GM18861 (cell line): ENCODE measurements around the gene ERAL1.
"Not testable (repeated sequence)": the region's sequence is repeated elsewhere in the genome, so short reads cannot be mapped to it uniquely, and the experiment has no call there.

ENCODE experiments used
- ATAC-seq: cut with Tn5 transposase; IDR thresholded peaks from one replicate; pipeline ENCODE4 v1.9.1; 2021; ENCODE audit not compliant: unreplicated experiment

ERAL1 gene

GRCh38 chr17:28849281-28849680 lies 5.5 kb upstream of the ERAL1 start:
- no peak for ATAC-seq

- ATAC-seq, result no peak
Measured at GRCh38 chr17:28853295-28853694, 1.5 kb upstream of the ERAL1 start.

GRCh38 chr17:28855336-28855679 lies 492 bp downstream of the ERAL1 start:
- no peak for ATAC-seq

- no peak for ATAC-seq
Measured at GRCh38 chr17:28856028-28856574, 1.3 kb downstream of the ERAL1 start.

GRCh38 chr17:28857905-28858800 lies 3.3 kb downstream of the ERAL1 start:
- ATAC-seq, result no peak

- no peak for ATAC-seq
Measured at GRCh38 chr17:28858801-28859355, 4.1 kb downstream of the ERAL1 start.

- ATAC-seq, result no peak
Measured at GRCh38 chr17:28860363-28860808, 5.6 kb downstream of the ERAL1 start.

GRCh38 chr17:28861393-28862203 lies 6.8 kb downstream of the ERAL1 start:
- ATAC-seq, result no peak

GRCh38 chr17:28862561-28862960 lies 7.7 kb downstream of the ERAL1 start:
- no peak for ATAC-seq

- ATAC-seq, result no peak
Measured at GRCh38 chr17:28863953-28864352, 9.1 kb downstream of the ERAL1 start.

GRCh38 chr17:28864991-28865849 lies 10.4 kb downstream of the ERAL1 start:
- no peak for ATAC-seq

GRCh38 chr17:28865946-28866752 lies 11.3 kb downstream of the ERAL1 start:
- no peak for ATAC-seq

GRCh38 chr17:28867276-28867675 lies 12.5 kb downstream of the ERAL1 start:
- no peak for ATAC-seq

- ATAC-seq, result peak; percentile 90
Measured at GRCh38 chr17:28871056-28871579, 16.3 kb downstream of the ERAL1 start.

GRCh38 chr17:28873839-28874238 lies 19.0 kb downstream of the ERAL1 start:
- no peak for ATAC-seq

GRCh38 chr17:28874750-28875149 lies 19.9 kb downstream of the ERAL1 start:
- no peak for ATAC-seq

- no peak for ATAC-seq
Measured at GRCh38 chr17:28875848-28876550, 21.2 kb downstream of the ERAL1 start.

- ATAC-seq, result not testable (repeated sequence)
Measured at GRCh38 chr17:28877150-28877711, 22.4 kb downstream of the ERAL1 start.
